GM23248 (cell line): ENCODE measurements around the gene ENTHD1.

Experiments used
- EZH2 ChIP-seq: fragments of 200-600 bp; sonication (generic); IDR thresholded peaks from 2 replicates; pipeline ENCODE4 v1.6.1; 2018; ENCODE audit warnings: antibody characterized with exemption, mild to moderate bottlenecking; ENCODE audit not compliant: insufficient read depth, poor library complexity, severe bottlenecking
- EZH2phosphoT487 ChIP-seq: fragments of 200-600 bp; sonication (generic); IDR thresholded peaks from 2 replicates; pipeline ENCODE4 v1.6.1; 2018; ENCODE audit warnings: antibody characterized with exemption, moderate library complexity, mild to moderate bottlenecking, low read depth; ENCODE audit not compliant: insufficient read depth

GRCh38 chr22:39714321-39714720 lies 179.2 kb downstream of the ENTHD1 start:
- TF ChIP-seq EZH2 (no peak), EZH2phosphoT487 (no peak)
